NCI-H1092 (cell line): ENCODE results near the gene OPTC.
"Not testable (repeated sequence)": the region's sequence is repeated elsewhere in the genome, so short reads cannot be mapped to it uniquely, and the experiment has no call there.

Source experiments
- DNase-seq: peaks from one replicate; lab custom pipeline; 2025; lab: John Stamatoyannopoulos, UW

OPTC gene, protein sequence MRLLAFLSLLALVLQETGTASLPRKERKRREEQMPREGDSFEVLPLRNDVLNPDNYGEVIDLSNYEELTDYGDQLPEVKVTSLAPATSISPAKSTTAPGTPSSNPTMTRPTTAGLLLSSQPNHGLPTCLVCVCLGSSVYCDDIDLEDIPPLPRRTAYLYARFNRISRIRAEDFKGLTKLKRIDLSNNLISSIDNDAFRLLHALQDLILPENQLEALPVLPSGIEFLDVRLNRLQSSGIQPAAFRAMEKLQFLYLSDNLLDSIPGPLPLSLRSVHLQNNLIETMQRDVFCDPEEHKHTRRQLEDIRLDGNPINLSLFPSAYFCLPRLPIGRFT

DNA sequence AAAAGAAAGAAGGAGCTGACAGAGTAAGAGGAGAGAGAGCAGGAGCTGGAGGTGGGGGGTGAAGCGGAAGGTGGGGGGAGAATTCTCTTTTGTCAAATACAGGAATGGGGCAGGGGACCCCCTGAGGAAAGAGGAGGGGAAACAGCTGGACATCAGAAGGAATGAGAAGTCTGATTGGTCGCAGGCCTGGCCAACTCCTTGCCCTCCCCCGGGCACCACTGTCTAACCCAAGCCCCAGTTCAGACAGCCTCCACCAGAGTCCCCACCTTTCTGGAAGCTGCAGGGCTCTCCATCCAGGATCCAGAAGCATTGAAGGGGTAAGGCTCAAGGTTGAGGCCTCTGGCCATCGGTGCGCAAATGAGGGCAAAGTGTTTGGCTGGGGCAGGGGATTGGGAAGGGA is at the start of gene OPTC:
TSS of gene OPTC (plus strand) at position 253 of the 400 bp plus-strand sequence. CDS start 1,853 bp downstream, outside the sequence.
- no peak for DNase-seq

DNA sequence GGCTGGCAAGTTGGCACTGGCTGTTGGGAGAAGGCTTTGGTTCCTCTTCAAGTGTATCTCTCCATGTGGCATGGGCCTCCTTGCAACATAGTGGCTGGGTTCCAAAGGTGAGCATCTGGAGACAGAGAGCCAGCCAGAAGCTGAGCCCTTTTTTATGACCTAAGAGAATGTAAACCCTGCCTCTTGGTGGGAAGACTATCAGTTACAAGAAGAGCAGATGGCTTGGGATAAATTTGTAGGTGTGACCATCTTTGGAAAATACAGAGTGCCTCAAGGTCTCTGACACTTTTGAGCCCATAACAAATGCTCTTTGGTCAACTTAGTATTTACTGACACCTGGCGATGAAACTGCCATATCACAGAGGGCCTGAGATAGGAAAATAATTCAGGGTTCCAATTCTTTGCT is 49.8 kb upstream of the OPTC start:
- DNase-seq, result no peak

DNA sequence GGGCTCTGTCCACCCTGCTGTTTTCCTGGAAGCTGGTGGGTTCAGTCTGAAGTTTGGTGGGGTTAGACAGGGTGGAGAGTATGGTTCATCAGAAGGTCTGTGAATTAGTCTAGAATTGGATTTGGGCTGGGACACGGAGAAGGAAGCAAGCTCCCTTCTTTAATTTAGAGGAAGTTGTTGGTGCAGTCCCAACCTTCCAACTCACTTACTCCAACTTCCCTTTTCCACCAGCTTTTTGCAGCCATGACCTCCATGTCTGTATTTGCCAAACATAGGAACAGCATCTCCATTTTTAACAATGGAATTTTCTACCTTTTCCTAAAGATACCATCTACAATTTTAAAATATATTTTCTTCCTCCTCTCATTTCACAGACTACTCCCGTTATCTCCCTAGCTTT is 46.8 kb upstream of the OPTC start:
- no peak for DNase-seq

DNA sequence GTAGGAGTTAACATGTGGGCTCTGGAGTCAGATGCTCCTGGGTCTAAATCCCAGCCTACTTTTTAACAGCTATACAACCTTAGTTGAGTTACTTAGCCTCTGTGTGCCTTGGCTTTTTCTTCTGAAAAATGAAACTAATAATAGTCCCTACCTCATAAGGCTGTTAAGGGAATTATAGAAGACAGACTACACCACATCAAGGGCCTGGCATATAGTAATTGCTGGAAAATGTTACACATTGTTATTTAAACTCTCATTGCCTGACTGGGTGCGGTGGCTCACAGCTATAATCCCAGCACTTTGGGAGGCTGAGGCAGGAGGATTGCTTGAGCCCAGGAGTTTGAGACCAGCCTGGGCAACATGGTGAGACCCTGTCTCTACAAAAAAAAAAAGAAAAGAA is 46.4 kb upstream of the OPTC start:
- DNase-seq, result not testable (repeated sequence)

DNA sequence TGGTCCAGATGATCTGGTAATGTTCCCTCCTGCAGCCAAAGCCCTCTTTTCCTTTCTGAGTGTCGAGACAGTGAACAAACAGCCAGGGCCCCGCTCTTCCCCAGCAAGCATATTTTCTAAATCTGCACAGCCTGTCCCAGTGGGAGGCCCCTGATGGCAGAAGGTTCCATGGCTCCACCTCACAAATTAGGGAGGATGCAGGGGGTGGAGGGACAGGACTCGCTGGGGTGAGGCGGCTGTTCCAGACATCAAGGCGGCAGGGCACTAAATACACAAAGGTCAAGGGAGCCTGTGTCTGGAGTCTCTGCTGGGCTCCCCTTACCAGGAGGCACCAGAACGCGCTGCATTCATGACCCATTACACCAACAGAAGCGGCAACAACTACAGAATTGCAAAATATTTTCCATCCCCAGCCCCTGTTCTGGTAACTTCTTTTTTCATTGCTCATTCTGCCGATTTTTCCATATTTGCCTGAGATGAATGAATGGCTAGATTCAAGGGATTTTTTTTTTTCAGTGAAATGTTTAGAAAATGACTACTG is 45.4 kb upstream of the OPTC start:
- peak; percentile 84 for DNase-seq

DNA sequence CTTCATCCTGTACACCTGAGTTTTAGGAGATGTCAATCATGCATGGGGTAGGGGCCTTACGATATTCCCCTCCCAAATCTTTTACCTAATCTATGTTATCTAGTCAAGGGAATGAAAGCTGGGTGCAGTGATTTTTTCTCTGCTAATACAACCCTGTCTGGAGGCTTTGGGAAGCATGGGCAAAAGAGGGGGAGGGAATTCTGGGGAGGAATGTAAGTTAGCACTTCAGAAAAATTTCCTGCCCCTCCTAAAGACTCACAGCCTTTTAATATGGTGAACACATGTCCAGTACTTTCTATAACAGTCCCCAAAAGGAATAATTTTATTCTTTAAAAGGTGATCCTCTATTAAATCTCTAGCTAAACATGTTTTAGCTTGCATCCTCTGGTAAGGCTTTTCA is 44.0 kb upstream of the OPTC start:
- DNase-seq, result no peak

DNA sequence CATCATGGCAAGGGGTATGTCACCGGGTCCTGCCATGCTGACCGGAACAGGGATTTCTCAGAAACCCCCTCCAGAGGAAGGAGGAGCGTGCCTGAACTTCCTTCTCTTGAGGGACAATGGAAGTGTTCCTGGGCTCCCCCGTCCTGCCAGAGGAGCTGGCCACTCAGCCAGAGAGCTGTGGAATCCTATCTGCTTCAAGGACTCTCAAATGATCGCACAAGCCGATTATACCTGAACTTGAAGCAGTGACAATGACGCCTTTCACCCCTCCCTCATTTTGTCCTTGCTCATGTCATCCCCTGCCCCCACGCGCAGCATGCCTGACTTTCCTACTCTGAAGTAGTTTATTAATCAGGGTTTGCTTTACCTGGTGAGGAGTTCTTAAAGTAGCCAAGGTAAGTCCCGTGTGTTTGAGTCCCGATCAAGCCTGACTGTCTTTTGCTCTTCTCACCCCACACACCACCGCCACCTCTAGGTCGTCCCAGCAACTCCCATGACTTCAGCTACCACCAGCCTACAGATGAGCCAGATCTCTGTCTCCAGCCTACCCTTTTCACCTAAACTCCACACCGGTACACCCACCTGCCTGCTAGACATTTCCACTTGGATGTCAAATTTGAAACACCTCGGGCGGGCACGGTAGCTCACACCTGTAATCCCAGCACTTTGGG is 43.3 kb upstream of the OPTC start:
- DNase-seq, result no peak

DNA sequence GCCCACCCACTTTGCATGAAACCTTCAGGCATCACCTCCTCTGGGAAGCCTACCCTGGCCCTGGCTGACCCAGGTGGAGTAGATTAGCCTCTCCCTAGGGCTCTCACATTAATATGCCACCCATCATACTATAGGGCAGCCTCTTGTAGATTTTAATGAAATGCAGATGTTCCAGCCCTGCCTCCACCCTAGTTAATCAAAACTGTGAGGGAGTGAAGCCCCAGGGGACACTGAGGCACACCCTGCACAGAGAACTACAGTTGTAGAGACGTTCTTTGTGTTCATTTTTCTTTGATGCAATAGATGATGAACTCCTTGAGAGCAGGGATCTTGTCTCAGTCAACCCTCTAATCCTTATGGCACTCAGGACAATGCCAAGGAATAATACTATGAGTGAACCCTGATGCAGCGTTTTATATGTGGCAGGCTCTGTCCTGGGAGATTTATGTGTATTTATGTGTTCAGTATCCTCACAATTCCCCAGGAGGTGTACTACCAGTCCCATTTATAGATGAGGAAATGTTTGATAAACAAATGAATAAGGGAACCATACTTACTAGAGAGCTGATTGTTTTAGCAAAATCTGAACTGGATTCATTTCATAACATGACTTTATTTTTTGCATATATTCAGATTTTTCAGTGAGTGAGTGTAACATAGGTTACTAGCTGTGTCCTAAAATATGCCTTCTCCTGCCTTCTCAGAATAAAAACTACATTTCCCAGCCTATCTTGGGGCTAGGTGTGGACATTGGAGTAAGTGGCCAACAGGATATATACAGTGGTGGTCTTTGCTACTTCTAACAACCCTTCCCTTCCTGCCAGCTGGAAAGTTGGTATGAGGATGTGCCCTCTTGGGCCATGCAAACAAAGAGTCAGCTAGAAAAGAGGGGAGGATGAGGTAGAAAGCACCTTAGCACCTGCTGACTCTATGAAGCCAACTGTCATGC is 41.8 kb upstream of the OPTC start:
- no peak for DNase-seq

DNA sequence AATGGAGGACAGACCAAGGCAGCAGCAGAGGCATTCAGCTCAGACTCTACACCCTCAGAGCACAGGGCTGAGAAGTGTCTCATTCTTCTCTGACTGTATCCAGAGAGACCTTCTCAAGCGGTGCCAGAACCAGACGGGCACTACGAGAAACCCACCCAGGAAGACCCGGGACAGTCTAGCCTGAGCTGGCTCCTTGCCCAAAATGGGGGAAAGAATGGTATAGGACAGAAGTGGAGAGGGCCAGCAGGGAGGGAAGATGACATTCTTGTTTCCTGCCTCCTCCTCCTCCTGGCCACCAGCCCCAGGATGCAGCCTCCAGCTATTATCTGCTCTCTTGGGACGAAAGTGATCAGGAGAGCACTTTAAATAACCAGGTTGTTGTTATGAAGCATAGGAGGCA is 40.9 kb upstream of the OPTC start:
- no peak for DNase-seq

DNA sequence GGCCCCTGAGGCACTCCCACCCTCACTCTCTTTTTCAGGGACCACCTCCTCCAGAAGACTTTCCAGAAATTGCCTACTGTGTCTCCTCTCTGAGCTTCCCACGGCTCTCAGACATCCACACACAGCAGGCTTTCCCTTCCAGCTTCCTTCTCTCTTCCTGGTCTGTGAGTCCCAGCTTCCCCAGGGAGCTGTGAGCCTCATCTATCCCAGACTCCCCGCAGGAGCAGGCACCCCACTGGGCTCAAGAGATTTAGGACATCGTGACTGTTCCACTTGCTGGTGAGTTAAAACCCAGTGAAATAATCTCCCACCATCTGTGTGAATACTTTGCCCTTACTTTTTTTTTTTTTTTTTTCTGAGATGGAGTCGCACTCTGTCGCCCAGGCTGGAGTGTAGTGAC is 40.3 kb upstream of the OPTC start:
- DNase-seq, result peak; percentile 12

DNA sequence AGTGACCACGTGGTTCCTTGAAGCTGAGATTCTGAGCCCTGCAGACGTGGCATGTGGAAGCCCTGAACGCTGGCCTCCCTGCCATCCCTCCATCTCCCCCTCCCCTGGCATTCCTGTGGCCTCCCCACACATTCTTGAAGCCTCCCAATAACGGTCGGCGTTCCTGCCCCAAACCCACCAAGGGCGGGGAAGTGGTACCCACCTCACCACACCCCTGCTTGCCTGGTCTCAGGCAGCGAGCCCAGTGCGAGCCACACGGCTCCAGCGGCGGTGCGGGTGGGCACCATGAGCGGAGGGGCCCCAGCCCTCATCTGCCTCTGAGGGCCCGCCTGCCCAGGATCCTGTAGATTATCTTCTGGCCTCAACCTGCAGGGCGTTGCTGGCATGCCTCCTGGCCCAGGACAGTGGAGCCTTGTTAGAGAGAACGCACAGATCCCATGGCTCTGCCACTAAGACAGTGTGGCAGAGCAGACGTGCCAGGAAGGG is 38.9 kb upstream of the OPTC start:
- no peak for DNase-seq

DNA sequence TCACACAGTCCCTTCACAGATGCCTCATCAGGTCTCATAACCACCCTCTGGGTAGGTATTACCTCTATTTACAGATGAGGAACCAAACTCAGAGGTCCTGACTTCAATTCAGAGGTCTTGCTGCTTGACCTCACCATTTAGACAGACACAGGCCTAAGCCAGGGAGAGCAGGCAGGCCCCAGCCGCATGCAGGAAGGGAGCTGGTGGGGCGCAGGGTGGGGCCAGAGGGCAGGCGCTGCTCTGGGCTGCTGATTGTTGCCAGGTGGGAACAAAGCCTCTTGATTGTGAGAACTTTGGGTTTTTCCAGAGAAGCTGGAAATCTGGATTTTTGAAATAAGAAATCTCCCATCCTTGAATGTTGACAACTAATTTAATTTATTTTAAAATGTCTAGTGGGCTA is 38.2 kb upstream of the OPTC start:
- DNase-seq, result no peak

DNA sequence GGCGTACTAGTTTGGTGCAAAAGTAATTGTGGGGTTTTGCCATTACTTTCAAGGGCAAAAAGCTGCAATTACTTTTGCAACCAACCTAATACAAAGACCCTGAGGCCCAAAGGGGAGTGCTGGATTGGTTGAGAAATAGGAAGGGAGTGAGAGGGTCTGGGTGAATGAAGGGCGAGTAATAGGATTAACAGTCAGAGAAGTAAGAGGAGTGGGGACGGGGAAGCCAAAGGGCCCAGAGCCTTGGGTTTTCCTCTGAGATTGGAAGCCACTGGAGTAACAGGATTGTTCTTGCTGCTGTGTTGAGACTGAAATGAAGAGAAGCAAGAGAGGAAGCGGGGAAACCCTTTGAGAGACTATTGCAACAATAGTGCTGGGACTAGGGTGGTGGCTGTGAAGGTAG is 37.4 kb upstream of the OPTC start:
- DNase-seq, result no peak

DNA sequence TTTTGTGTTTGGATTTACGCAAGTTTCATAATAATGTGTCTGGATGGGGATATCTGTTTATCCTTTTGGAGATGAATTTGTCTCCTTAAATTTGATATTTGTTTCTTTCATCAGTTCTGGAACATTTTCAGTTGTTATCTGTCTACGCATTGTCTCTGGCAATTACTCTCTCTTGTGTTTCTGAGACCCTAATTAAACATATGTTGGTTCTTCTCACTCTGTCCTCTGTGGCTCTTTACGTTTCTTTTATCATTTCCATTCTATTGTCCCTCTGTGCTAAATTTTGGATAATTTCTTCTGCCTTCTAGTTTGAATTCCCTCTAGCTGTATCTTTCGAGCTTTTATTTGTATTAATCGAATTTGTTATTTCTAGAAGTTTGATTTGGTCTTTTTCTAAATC is 35.9 kb upstream of the OPTC start:
- DNase-seq, result no peak

DNA sequence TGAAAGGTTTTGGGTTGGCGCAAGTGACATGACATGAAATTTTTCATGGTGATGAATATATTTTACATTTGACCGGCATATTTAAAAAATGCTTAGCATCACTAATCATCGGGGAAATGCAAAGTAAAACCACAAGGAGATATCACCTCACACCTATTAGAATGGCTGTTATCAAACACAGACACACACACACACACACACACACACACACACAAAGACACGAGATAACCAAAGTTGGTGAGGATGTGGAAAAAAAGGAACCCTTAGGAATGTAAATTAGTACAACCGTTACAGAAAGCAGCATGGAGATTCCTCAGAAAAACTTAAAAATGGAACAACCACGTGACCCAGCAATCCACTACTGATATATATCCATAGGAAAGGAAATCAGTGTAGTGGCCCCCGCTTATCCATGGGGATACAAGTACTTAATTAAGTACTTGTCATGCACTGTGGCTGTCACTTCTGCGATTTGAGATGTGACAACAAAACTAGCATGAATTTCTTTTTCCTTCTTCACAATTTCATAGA is 34.2 kb upstream of the OPTC start:
- DNase-seq, result no peak

DNA sequence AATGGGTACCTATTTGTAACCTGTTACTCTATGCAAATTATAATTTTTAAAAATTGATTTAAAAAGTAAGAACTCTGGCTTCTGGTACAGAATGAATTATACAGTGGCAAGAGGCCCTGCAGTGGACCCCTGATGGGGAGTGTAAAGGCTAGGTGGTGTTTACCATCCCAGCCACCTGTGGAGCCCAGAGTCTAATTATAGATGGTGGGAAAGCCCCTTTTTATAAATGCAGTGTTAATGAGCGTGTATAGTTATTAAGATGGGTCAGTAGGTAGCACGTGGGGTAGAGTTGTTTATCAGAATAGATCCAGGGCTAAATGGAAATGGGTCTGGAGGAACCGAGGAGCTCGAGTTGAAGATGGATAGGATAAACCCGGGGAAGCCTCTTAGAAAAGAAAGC is 32.2 kb upstream of the OPTC start:
- DNase-seq, result no peak

DNA sequence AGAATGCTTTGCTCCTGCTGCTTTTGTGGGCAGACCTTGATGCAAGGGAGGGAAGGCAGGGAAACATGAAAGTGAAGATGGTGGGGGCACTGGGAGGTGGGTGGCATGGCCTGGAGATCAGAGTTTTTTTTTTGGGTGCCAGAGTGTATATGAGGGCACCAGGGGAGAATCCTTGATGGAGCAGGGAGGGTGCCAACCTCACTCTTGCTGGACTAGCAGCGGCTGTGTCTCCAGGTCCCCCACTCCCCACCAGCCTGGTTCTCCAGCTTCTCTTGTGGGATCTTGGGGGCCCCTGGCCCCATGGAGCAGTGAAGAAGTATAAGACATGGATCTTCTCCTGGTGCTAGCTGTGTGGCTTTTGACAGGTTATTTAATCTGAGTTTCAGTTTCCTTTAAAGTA is 31.8 kb upstream of the OPTC start:
- DNase-seq, result no peak

DNA sequence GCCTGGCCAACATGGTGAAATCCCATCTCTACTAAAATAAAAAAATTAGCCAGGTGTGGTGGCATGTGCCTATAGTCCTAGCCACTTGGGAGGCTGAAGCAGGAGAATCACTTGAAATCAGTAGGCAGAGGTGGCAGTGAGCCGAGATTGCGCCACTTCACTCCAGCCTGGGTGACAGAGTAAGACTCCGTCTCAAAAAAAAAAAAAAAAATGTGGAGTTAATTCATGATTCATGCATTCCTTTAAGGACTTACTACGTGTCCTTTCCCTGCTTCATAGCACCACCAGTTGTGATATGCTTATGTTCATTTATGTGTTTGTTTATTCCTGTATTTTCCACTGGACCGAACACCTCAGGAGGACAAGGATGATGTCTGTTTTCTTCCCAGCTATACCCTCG is 31.1 kb upstream of the OPTC start:
- DNase-seq, result no peak

DNA sequence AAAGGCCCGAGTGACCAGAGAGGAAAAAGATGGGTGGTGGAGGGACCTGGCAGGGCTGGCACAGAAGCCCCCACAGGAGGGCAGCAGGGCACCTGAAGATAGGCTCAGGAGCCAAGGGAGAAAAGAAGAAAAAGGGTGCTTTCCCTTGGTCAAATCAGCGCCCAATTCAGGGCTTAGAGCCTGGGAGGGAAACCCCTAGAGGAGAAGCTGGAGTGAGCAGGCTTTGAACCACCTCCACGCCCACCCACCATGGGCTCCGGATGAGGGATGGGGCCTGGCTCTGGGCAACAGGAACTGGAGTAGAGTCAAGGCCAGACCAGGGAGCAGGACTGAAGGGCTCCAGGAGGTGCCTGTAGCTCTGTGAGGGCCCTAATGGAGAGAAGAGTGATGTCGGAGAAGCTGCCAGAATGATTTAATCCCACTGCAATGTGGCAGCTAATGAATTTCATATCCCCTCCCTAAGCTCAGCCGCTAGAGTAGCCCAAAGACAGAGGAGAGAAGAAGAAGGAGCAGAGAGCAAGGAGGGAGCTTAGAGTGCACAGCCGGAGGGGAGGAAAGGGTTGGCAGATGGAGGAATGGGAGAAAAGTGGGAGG is 30.4 kb upstream of the OPTC start:
- DNase-seq, result no peak

DNA sequence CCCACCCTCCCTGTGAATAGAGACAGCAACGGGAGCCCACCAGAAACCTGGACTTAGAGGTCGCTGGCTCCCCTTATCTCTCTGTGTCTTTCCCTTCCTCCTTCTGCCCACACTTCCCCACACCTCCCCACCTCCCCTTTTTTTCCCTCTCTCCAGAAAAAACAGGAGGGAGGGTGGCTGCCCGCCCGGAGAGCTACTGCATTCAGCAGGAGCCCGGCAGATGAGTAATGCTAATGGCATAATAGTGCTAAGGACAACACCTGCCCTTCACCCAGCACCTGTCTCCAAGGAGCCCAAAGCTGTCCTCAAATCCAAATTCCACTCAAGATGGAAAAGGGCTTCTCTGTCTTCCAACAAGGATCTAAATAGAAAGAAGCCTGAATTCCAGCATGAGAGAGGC is 29.7 kb upstream of the OPTC start:
- DNase-seq, result no peak

DNA sequence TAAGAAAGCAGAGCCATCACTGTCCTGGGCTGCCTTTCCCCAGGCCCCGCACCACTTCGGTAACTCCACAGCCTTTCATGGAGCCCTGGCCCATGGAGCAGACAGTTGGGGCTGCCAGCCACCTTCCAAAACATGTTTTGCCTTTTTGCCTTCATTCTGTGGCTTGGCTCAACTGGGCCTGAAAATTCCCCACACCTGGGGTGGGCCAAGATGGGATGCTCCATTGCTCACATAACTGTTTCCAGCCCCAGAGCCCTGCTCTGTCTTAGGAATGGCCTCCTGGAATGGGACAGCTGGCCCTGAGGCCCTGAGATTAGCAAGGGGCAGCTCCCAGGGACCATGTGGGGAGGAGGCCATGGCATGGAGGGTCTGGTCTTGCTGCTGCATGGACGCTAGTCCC is 29.2 kb upstream of the OPTC start:
- DNase-seq, result no peak
